DND-41 (cell line): Measurements from ENCODE around the gene ELOVL5.

Experiments
- EZH2 ChIP-seq: IDR thresholded peaks from 3 replicates; pipeline ENCODE4 v1.6.1; 2012; ENCODE audit warnings: borderline replicate concordance, low read depth, mild to moderate bottlenecking, moderate library complexity, low read length, inconsistent platforms; ENCODE audit not compliant: severe bottlenecking
- TF ChIP-seq, protein P1 (sequence below): IDR thresholded peaks from 2 replicates; pipeline ENCODE4 v1.5.1; 2012; ENCODE audit warnings: borderline replicate concordance, low read length, moderate library complexity, mild to moderate bottlenecking; ENCODE audit not compliant: poor library complexity, severe bottlenecking; ENCODE audit errors: extremely low read depth

GRCh38 chr6:53251033-53251672 is 97.6 kb downstream of the ELOVL5 start:
- TF ChIP-seq EZH2 = no peak
- TF ChIP-seq, protein P1, sequence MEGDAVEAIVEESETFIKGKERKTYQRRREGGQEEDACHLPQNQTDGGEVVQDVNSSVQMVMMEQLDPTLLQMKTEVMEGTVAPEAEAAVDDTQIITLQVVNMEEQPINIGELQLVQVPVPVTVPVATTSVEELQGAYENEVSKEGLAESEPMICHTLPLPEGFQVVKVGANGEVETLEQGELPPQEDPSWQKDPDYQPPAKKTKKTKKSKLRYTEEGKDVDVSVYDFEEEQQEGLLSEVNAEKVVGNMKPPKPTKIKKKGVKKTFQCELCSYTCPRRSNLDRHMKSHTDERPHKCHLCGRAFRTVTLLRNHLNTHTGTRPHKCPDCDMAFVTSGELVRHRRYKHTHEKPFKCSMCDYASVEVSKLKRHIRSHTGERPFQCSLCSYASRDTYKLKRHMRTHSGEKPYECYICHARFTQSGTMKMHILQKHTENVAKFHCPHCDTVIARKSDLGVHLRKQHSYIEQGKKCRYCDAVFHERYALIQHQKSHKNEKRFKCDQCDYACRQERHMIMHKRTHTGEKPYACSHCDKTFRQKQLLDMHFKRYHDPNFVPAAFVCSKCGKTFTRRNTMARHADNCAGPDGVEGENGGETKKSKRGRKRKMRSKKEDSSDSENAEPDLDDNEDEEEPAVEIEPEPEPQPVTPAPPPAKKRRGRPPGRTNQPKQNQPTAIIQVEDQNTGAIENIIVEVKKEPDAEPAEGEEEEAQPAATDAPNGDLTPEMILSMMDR = no peak
